Measurements from ENCODE around the gene USP46. TPM values are rescaled to one million over a fixed set of nuclear protein-coding genes. Genes with fewer than 3 reads are reported as not detected.

The USP46 gene
- total RNA-seq, 1 donor from 2014 or later, result 33.1 TPM

DNA sequence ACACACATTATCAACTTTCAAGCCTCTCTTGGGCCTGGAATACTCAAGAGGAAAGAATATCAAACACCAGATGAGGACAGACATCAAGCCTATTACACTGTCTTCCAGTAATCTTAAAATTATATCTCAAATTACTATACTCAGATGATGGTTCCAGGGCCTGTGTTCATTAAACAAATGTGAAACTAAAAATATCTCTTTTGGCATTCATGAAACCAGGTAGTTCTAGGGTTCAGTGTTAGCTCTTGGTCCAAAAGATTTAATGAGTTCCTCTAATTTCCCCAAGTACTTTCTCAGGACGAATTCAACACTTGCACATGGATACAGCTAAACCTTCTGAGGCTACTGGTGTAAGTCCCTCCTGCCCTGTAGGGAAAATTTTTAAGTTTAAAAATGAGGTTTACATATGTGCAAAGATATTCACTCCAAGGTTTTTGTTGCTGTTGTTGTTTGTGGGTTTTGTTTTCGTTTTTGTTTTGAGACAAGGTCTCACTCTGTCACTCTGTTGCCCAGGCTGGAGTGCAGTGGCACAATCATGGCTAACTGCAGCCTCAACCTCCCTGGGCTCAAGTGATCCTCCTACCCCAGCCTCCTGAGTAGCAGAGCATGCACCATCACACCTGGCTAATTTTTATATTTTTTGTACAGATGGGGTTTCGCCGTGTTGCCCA is 79.4 kb downstream of the USP46 start:
- DNase-seq (ENCODE audit: low spot score, unreplicated experiment), result no peak
- Mint-ChIP-seq H3K36me3 (ENCODE audit: insufficient read depth) (no peaks in the 10 kb centered on the region), H3K4me3 (ENCODE audit: low read depth) (no peak overlapping the region)

GRCh38 chr4:52578951-52579350 is 80.2 kb downstream of the USP46 start:
- H3K4me3 Mint-ChIP-seq (ENCODE audit: low read depth), result no peak overlapping the region
- H3K27ac Mint-ChIP-seq, result no peak overlapping the region
- TF ChIP-seq CTCF (IDR thresholded peaks at IDR 0.05; ENCODE audit: unreplicated experiment), result no peak
- no peaks in the 10 kb centered on the region for H3K36me3 Mint-ChIP-seq (ENCODE audit: insufficient read depth)
- DNase-seq (ENCODE audit: low spot score, unreplicated experiment), result no peak
- peaks cover 2% of the 10 kb centered on the region for H3K4me1 Mint-ChIP-seq (ENCODE audit: low read depth)
- no peaks in the 10 kb centered on the region for H3K27me3 Mint-ChIP-seq
- H3K9me3 Mint-ChIP-seq (ENCODE audit: low read depth), result peaks cover 3% of the 10 kb centered on the region

More for the DNA sequence above, 79.4 kb downstream of the USP46 start:
- H3K27me3 Mint-ChIP-seq, result no peaks in the 10 kb centered on the region
- no peak for TF ChIP-seq CTCF (IDR thresholded peaks at IDR 0.05; ENCODE audit: unreplicated experiment)
- no peak overlapping the region for H3K27ac Mint-ChIP-seq
- H3K9me3 Mint-ChIP-seq (ENCODE audit: low read depth), result peaks cover 3% of the 10 kb centered on the region
- no peaks in the 10 kb centered on the region for H3K4me1 Mint-ChIP-seq (ENCODE audit: low read depth)

DNA sequence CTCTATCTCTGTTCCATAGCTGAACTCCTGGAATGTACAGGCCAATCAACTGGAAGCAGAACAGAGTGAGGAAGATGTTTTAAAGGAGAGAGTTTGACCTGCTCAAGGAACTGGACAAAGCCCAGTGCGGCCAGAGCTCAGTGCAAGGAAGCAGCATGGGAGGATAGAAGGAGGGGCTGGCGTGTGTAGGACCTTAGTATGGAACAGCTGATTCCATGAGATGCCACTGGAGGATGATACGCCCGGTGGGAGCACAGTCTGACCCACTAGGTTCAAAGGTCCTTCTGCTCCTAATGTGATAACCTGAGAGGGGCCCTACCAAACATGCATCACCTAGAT is 81.5 kb downstream of the USP46 start:
- no peaks in the 10 kb centered on the region for H3K27me3 Mint-ChIP-seq
- no peak overlapping the region for H3K4me3 Mint-ChIP-seq (ENCODE audit: low read depth)
- no peak overlapping the region for H3K27ac Mint-ChIP-seq
- DNase-seq (ENCODE audit: low spot score, unreplicated experiment), result no peak
- peaks cover 3% of the 10 kb centered on the region for H3K9me3 Mint-ChIP-seq (ENCODE audit: low read depth)
- H3K36me3 Mint-ChIP-seq (ENCODE audit: insufficient read depth), result no peaks in the 10 kb centered on the region
- no peak for TF ChIP-seq CTCF (IDR thresholded peaks at IDR 0.05; ENCODE audit: unreplicated experiment)
- peaks cover 6% of the 10 kb centered on the region for H3K4me1 Mint-ChIP-seq (ENCODE audit: low read depth)

GRCh38 chr4:52576961-52577623 is 82.0 kb downstream of the USP46 start:
- no peak for TF ChIP-seq CTCF (IDR thresholded peaks at IDR 0.05; ENCODE audit: unreplicated experiment)
- H3K4me3 Mint-ChIP-seq (ENCODE audit: low read depth), result no peak overlapping the region
- H3K36me3 Mint-ChIP-seq (ENCODE audit: insufficient read depth), result no peaks in the 10 kb centered on the region
- peaks cover 3% of the 10 kb centered on the region for H3K9me3 Mint-ChIP-seq (ENCODE audit: low read depth)
- DNase-seq (ENCODE audit: low spot score, unreplicated experiment), result no peak
- H3K27ac Mint-ChIP-seq, result no peak overlapping the region
- H3K4me1 Mint-ChIP-seq (ENCODE audit: low read depth), result peaks cover 6% of the 10 kb centered on the region
- H3K27me3 Mint-ChIP-seq, result no peaks in the 10 kb centered on the region

- no peak for TF ChIP-seq CTCF (IDR thresholded peaks at IDR 0.05; ENCODE audit: unreplicated experiment)
Measured at GRCh38 chr4:52576326-52576725, 82.8 kb downstream of the USP46 start.

More at GRCh38 chr4:52576326-52576725, 82.8 kb downstream of the USP46 start:
- H3K4me1 Mint-ChIP-seq (ENCODE audit: low read depth), result peaks cover 6% of the 10 kb centered on the region
- H3K9me3 Mint-ChIP-seq (ENCODE audit: low read depth), result peaks cover 3% of the 10 kb centered on the region
- H3K27me3 Mint-ChIP-seq, result no peaks in the 10 kb centered on the region
- H3K27ac Mint-ChIP-seq, result no peak overlapping the region
- no peak overlapping the region for H3K4me3 Mint-ChIP-seq (ENCODE audit: low read depth)
- no peak for DNase-seq (ENCODE audit: low spot score, unreplicated experiment)
- H3K36me3 Mint-ChIP-seq (ENCODE audit: insufficient read depth), result no peaks in the 10 kb centered on the region
